Endodermal cell (in vitro differentiated cells): ENCODE data around the gene PPP2R5C. TPM values are rescaled to one million over a fixed set of nuclear protein-coding genes. Genes with fewer than 3 reads are reported as not detected.

Source experiments
- DNase-seq: peaks from one replicate; pipeline ENCODE4 v3.0.0-alpha.2; 2017
- H3K27ac ChIP-seq: 2 replicates; pipeline ENCODE4 v1.5.1; 2013; ENCODE audit warnings: mild to moderate bottlenecking, low read depth, low read length, moderate library complexity
- H3K27me3 ChIP-seq: 2 replicates; pipeline ENCODE4 v1.6.1; 2013; ENCODE audit warnings: mild to moderate bottlenecking, low read length, moderate library complexity; ENCODE audit not compliant: insufficient read depth, control insufficient read depth, poor library complexity, severe bottlenecking
- H3K36me3 ChIP-seq: 2 replicates; pipeline ENCODE4 v1.7.0; 2013; ENCODE audit warnings: mild to moderate bottlenecking, low read length, moderate library complexity; ENCODE audit not compliant: control insufficient read depth, insufficient read depth
- H3K4me1 ChIP-seq: one replicate; pipeline ENCODE4 v1.7.0; 2013; ENCODE audit warnings: low read length; ENCODE audit not compliant: control insufficient read depth, insufficient read depth
- H3K4me3 ChIP-seq: 2 replicates; pipeline ENCODE4 v1.5.1; 2013; ENCODE audit warnings: mild to moderate bottlenecking, low read length, moderate library complexity
- H3K9ac ChIP-seq: 2 replicates; pipeline ENCODE4 v1.6.1; 2013; ENCODE audit warnings: mild to moderate bottlenecking, low read length, moderate library complexity; ENCODE audit not compliant: poor library complexity, severe bottlenecking; ENCODE audit errors: extremely low read depth
- H3K9me3 ChIP-seq: 2 replicates; pipeline ENCODE4 v1.6.1; 2013; ENCODE audit warnings: mild to moderate bottlenecking, low read length, moderate library complexity; ENCODE audit not compliant: control insufficient read depth
- H3K27ac Mint-ChIP-seq: 2 replicates; pipeline ENCODE4 v1.8.0; 2020; ENCODE audit warnings: mixed read lengths
- H3K27me3 Mint-ChIP-seq: 2 replicates; pipeline ENCODE4 v1.8.0; 2021; ENCODE audit warnings: mild to moderate bottlenecking, mixed read lengths; ENCODE audit not compliant: insufficient read depth
- H3K36me3 Mint-ChIP-seq: 2 replicates; pipeline ENCODE4 v1.8.0; 2020; ENCODE audit warnings: low read depth, mixed read lengths
- H3K4me1 Mint-ChIP-seq: 2 replicates; pipeline ENCODE4 v1.8.0; 2020; ENCODE audit warnings: mixed read lengths
- H3K4me3 Mint-ChIP-seq: 2 replicates; pipeline ENCODE4 v1.8.0; 2020; ENCODE audit warnings: mild to moderate bottlenecking, moderate library complexity, mixed read lengths
- H3K9me3 Mint-ChIP-seq: 2 replicates; pipeline ENCODE4 v1.8.0; 2020; ENCODE audit warnings: mild to moderate bottlenecking, mixed read lengths
- CTCF ChIP-seq: fragments of 200-600 bp; sonication (generic); conservative IDR thresholded peaks from 2 replicates; pipeline ENCODE4 v1.5.0; 2021; ENCODE audit warnings: antibody characterized with exemption, mild to moderate bottlenecking
- WGBS, 2 experiments: methylation state at CpG; one replicate each; pipeline versions ENCODE4 v1.1.5 to v1.1.7; 2013; ENCODE audit warnings: missing lambda C conversion rate in 2 of 2, mixed read lengths in 1 of 2; ENCODE audit not compliant: insufficient coverage in 1 of 2, insufficient read length in 1 of 2; 5-methylcytosine and 5-hydroxymethylcytosine counted together
- total RNA-seq, 2 donors: library from RNA; stranded (reverse); fragmentation: NEBNext Ultra II Directional in 1 of 2; extraction: Animal tissue kit (Norgen Biotek cat#: 25700) in 1 of 2; gene quantifications; 2 replicates in 1 of 2; 3 replicates in 1 of 2; pipeline ENCODE4 v1.2.1, GENCODE V29; 2021

PPP2R5C gene
- total RNA-seq, 2 donors from 2014 or later: 116 to 117 TPM

- Histone ChIP-seq H3K4me1 (no peaks in the 10 kb centered on the region), H3K9ac (no peak overlapping the region), H3K27ac (no peak overlapping the region), H3K27me3 (peaks cover 31% of the 10 kb centered on the region), H3K36me3 (no peaks in the 10 kb centered on the region), H3K4me3 (no peak overlapping the region), H3K9me3 (no peaks in the 10 kb centered on the region)
- no peak for DNase-seq
- Mint-ChIP-seq H3K27ac (no peak overlapping the region), H3K9me3 (peaks cover 2% of the 10 kb centered on the region), H3K4me3 (no peak overlapping the region), H3K4me1 (peaks cover 11% of the 10 kb centered on the region), H3K27me3 (peaks cover 82% of the 10 kb centered on the region), H3K36me3 (no peaks in the 10 kb centered on the region)
- 57 to 60% methylated on average over 3 to 5 of the region's 5 CpGs for WGBS, 2 experiments
- no peak for TF ChIP-seq CTCF
Observed at GRCh38 chr14:101944451-101944850, 182.9 kb downstream of the PPP2R5C start.

- H3K9ac ChIP-seq: no peak overlapping the region
- H3K27me3 Mint-ChIP-seq: peaks cover 74% of the 10 kb centered on the region
- H3K36me3 Mint-ChIP-seq: no peaks in the 10 kb centered on the region
- H3K9me3 Mint-ChIP-seq: peaks cover 2% of the 10 kb centered on the region
- DNase-seq: peak; percentile 75
- H3K27me3 ChIP-seq: peaks cover 31% of the 10 kb centered on the region
- H3K4me3 ChIP-seq: peak overlapping the region; percentile 11
- WGBS, 2 experiments: 12% methylated on average over 5 of the region's 5 CpGs
- no peak overlapping the region for H3K27ac Mint-ChIP-seq
- peaks cover 11% of the 10 kb centered on the region for H3K4me1 Mint-ChIP-seq
- H3K9me3 ChIP-seq: no peaks in the 10 kb centered on the region
- H3K36me3 ChIP-seq: no peaks in the 10 kb centered on the region
- no peak for TF ChIP-seq CTCF
- no peaks in the 10 kb centered on the region for H3K4me1 ChIP-seq
- no peak overlapping the region for H3K27ac ChIP-seq
- no peak overlapping the region for H3K4me3 Mint-ChIP-seq
Observed at GRCh38 chr14:101945171-101945570, 183.7 kb downstream of the PPP2R5C start.

- Mint-ChIP-seq H3K36me3 (no peaks in the 10 kb centered on the region), H3K4me1 (peaks cover 11% of the 10 kb centered on the region), H3K4me3 (peak overlapping the region; percentile 92), H3K9me3 (peaks cover 2% of the 10 kb centered on the region), H3K27me3 (peaks cover 51% of the 10 kb centered on the region), H3K27ac (peak overlapping the region; percentile 99)
- Histone ChIP-seq H3K27me3 (peaks cover 25% of the 10 kb centered on the region), H3K36me3 (no peaks in the 10 kb centered on the region), H3K9me3 (no peaks in the 10 kb centered on the region), H3K4me3 (peak overlapping the region; percentile 93), H3K4me1 (no peaks in the 10 kb centered on the region), H3K9ac (peak overlapping the region; percentile 97), H3K27ac (peak overlapping the region; percentile 94)
- 23 to 37% methylated on average over 7 to 8 of the region's 8 CpGs for WGBS, 2 experiments
- DNase-seq: no peak
- TF ChIP-seq CTCF: no peak
Observed at GRCh38 chr14:101947577-101947903, 186.0 kb downstream of the PPP2R5C start.
